Measurements from ENCODE around the gene LRRC10B. TPM values are rescaled to one million over a fixed set of nuclear protein-coding genes. Genes with fewer than 3 reads are reported as not detected.

LRRC10B gene
- total and polyA plus RNA-seq, 2 of the 8 experiments (the other 6 are each of a cell fraction or from before 2014, with no cell fraction given), result 0.47 to 0.71 TPM

- H3K4me3 ChIP-seq (ENCODE audit: extremely low read depth in 1 of 4, insufficient read depth in 2 of 4, low read depth in 3 of 4, low read length in 4 of 4), result no peak overlapping the region
- no peak overlapping the region for H2AK5ac ChIP-seq (ENCODE audit: low read depth, low read length)
- no peak overlapping the region for H3K23ac ChIP-seq (ENCODE audit: insufficient read length)
- H4K8ac ChIP-seq (ENCODE audit: extremely low read depth, insufficient read depth, low read length), result no peak overlapping the region
- H2AFZ ChIP-seq (ENCODE audit: low read length), result no peak overlapping the region
- H3K79me1 ChIP-seq (ENCODE audit: low read depth, low read length), result no peaks in the 10 kb centered on the region
- FAIRE-seq, result no peak
- H3K4me2 ChIP-seq (ENCODE audit: insufficient read depth in 1 of 2, low read depth in 2 of 2, low read length in 2 of 2), result no peak overlapping the region
- H2BK5ac ChIP-seq (ENCODE audit: low read depth, low read length), result no peak overlapping the region
- no peak overlapping the region for H3K4ac ChIP-seq (replicated peaks; ENCODE audit: insufficient read length, low read depth, low read length)
- ChIA-PET CTCF (ENCODE audit: partially characterized antibody) (interaction anchor here (0.6 to 57.8 kb wide), 18 partner anchors 8 to 329 kb away, joined by 3 to 2106 read pairs (median 6); partner anchors contain the start of gene LRRC10B), POLR2A (ENCODE audit: partially characterized antibody) (interaction anchor here (0.6 to 1.9 kb wide), 3 partner anchors 10 to 45 kb away, joined by 3 to 5 read pairs (median 3); partner anchors contain the start of gene LRRC10B)
- H3K9me3 ChIP-seq (ENCODE audit: insufficient read depth in 2 of 2, low read depth in 1 of 2, low read length in 1 of 2), result no peaks in the 10 kb centered on the region
- no peaks in the 10 kb centered on the region for H3K27me3 ChIP-seq (replicated peaks in 1 of 4; ENCODE audit: control insufficient read depth in 3 of 4, extremely low read depth in 1 of 4, insufficient read depth in 3 of 4, low read length in 3 of 4)
- H2BK20ac ChIP-seq (ENCODE audit: low read length), result no peak overlapping the region
- H3K23me2 ChIP-seq (ENCODE audit: low read depth, low read length), result no peaks in the 10 kb centered on the region
- no peak overlapping the region for H3K27ac ChIP-seq (ENCODE audit: low read depth, low read length)
- H3K56ac ChIP-seq (replicated peaks; ENCODE audit: insufficient read length, low read depth, low read length), result no peak overlapping the region
- peaks cover 0 to 2% of the 10 kb centered on the region in 2 experiments for H4K20me1 ChIP-seq (replicated peaks in 1 of 2; ENCODE audit: control insufficient read depth in 1 of 2, insufficient read depth in 2 of 2, low read length in 2 of 2)
- no peak overlapping the region for H4K91ac ChIP-seq (replicated peaks; ENCODE audit: insufficient read length, low read length)
- 91% methylated on average over 5 of the region's 5 CpGs; no CpG with 5 or more reads in 1 of the 2 experiments for WGBS, 2 experiments (ENCODE audit: extremely low coverage in 1 of 2, insufficient coverage in 1 of 2, insufficient read length in 1 of 2, insufficient replicate concordance in 2 of 2, low coverage in 1 of 2, low lambda C conversion rate in 2 of 2, missing lambda C conversion rate in 1 of 2)
- H2BK15ac ChIP-seq (ENCODE audit: low read length), result no peak overlapping the region
- H3K4me1 ChIP-seq (replicated peaks in 1 of 4; ENCODE audit: control insufficient read depth in 3 of 4, insufficient read depth in 4 of 4, low read length in 3 of 4), result no peaks in the 10 kb centered on the region
- no peak overlapping the region for H2BK120ac ChIP-seq (replicated peaks; ENCODE audit: low read depth, low read length)
- no peak overlapping the region; a peak in 1 of 7 replicates for H3K9ac ChIP-seq (replicated peaks in 1 of 4; ENCODE audit: extremely low read depth in 1 of 4, low read depth in 3 of 4, low read length in 3 of 4)
- no peak overlapping the region for H4K5ac ChIP-seq (ENCODE audit: insufficient read length, low read depth, low read length)
- H3K79me2 ChIP-seq (ENCODE audit: control insufficient read depth in 1 of 2, insufficient read depth in 2 of 2, low read length in 2 of 2), result no peaks in the 10 kb centered on the region
- DNase-seq (ENCODE audit: low read depth in 1 of 2, low spot score in 2 of 2), result no peak
- H2BK12ac ChIP-seq (ENCODE audit: low read depth, low read length), result no peak overlapping the region
- no peak overlapping the region for H3K14ac ChIP-seq (ENCODE audit: insufficient read length)
- no peak overlapping the region for H3K18ac ChIP-seq (ENCODE audit: extremely low read depth, low read length)
- H3K36me3 ChIP-seq (ENCODE audit: control insufficient read depth in 2 of 4, insufficient read depth in 4 of 4, low read length in 3 of 4), result 0 out of 8 replicates have a peak, but pooled peaks cover 0 to 4% (median 0%) of the 10 kb centered on the region in 4 experiments
- no peak for TF ChIP-seq CHD1 (IDR thresholded peaks at IDR 0.05; ENCODE audit: low read depth, low read length)
- no peak for TF ChIP-seq HDAC6 (IDR thresholded peaks at IDR 0.05; ENCODE audit: low read depth, low read length)
- TF ChIP-seq RBBP5 (IDR thresholded peaks at IDR 0.05; ENCODE audit: borderline replicate concordance, low read depth, low read length), result no peak
- no peak for TF ChIP-seq BACH1 (IDR thresholded peaks at IDR 0.05; ENCODE audit: low read length)
- no peak for TF ChIP-seq POLR2A (IDR thresholded peaks at IDR 0.05; ENCODE audit: control extremely low read depth in 1 of 2, low read depth in 2 of 2, low read length in 2 of 2)
- TF ChIP-seq SRF (IDR thresholded peaks at IDR 0.05; ENCODE audit: low read depth, low read length), result no peak
- no peak for TF ChIP-seq EGR1 (IDR thresholded peaks at IDR 0.05; ENCODE audit: borderline replicate concordance, low read depth, low read length)
- no peak for TF ChIP-seq EZH2 (IDR thresholded peaks at IDR 0.05; ENCODE audit: low read depth, low read length, severe bottlenecking)
- TF ChIP-seq RFX5 (IDR thresholded peaks at IDR 0.05; ENCODE audit: borderline replicate concordance, low read depth, low read length), result no peak
- TF ChIP-seq KDM1A (IDR thresholded peaks at IDR 0.05; ENCODE audit: borderline replicate concordance, low read length), result no peak
- no peak for TF ChIP-seq CBX5 (IDR thresholded peaks at IDR 0.05; ENCODE audit: low read depth, low read length)
- no peak for TF ChIP-seq SIN3A (conservative IDR thresholded peaks at IDR 0.05 in 1 of 2, IDR thresholded peaks at IDR 0.05 in 1 of 2; ENCODE audit: low read depth in 1 of 2, low read length in 2 of 2)
- no peak for TF ChIP-seq BCL11A (IDR thresholded peaks at IDR 0.05; ENCODE audit: low read depth in 2 of 2, low read length in 2 of 2)
- no peak for TF ChIP-seq RNF2 (IDR thresholded peaks at IDR 0.05; ENCODE audit: borderline replicate concordance, low read depth, low read length, missing control alignments, poor library complexity, severe bottlenecking)
Observed at GRCh38 chr11:61472282-61472681, 36.3 kb upstream of the LRRC10B start.
